Nephron (organoid): Measurements from ENCODE around the gene SLC29A3.

Experiments used
- H3K27ac Mint-ChIP-seq, 3 experiments: 2 replicates each; pipeline ENCODE4 v1.8.0; 2020; ENCODE audit warnings: mixed read lengths in 3 of 3, mild to moderate bottlenecking in 2 of 3, moderate library complexity in 1 of 3
- H3K27me3 Mint-ChIP-seq: 2 replicates; pipeline ENCODE4 v1.8.0; 2021; ENCODE audit warnings: low read depth, mild to moderate bottlenecking, moderate library complexity, mixed read lengths
- H3K36me3 Mint-ChIP-seq: 2 replicates; pipeline ENCODE4 v1.8.0; 2020; ENCODE audit warnings: low read depth, mixed read lengths
- H3K4me1 Mint-ChIP-seq: 2 replicates; pipeline ENCODE4 v1.8.0; 2020; ENCODE audit warnings: mixed read lengths
- H3K4me3 Mint-ChIP-seq, 3 experiments: 2 replicates each; pipeline ENCODE4 v1.8.0; 2020; ENCODE audit warnings: mild to moderate bottlenecking in 3 of 3, mixed read lengths in 3 of 3, moderate library complexity in 2 of 3
- H3K9me3 Mint-ChIP-seq: 2 replicates; pipeline ENCODE4 v1.8.0; 2020; ENCODE audit warnings: mixed read lengths
- CTCF ChIP-seq, 3 experiments: fragments of 200-600 bp; sonication (generic); IDR thresholded peaks; one replicate each; pipeline ENCODE4 v1.5.0; 2021; ENCODE audit warnings: antibody characterized with exemption in 3 of 3; ENCODE audit not compliant: unreplicated experiment in 3 of 3

Gene SLC29A3

DNA sequence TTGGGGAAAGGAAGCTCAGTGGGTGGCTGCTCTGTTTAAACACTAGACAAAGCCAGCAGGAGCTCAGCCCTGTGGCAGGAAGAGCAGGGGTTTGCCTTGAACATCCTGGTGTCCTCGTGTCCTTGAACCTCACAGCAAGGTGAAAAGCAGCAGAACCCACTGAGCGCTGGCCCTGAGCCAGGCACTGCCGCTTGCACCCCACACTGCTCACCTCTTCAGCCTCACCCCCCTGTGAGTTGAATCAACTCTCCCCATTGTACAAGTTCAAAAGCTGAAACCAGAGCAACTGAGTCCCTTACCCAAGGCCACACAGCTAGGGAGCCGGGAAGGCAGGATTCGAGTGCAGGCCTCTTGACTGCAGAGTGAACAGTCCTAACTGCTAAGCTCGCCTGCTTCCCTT is 32.0 kb downstream of the SLC29A3 start:
- Mint-ChIP-seq H3K27me3 (peaks cover 4% of the 10 kb centered on the region), H3K4me3 (no peak overlapping the region), H3K4me1 (peaks cover 31% of the 10 kb centered on the region), H3K9me3 (no peaks in the 10 kb centered on the region), H3K36me3 (no peaks in the 10 kb centered on the region), H3K27ac (no peak overlapping the region)
- no peak for TF ChIP-seq CTCF (IDR thresholded peaks at IDR 0.05; ENCODE audit: unreplicated experiment in 3 of 3)

DNA sequence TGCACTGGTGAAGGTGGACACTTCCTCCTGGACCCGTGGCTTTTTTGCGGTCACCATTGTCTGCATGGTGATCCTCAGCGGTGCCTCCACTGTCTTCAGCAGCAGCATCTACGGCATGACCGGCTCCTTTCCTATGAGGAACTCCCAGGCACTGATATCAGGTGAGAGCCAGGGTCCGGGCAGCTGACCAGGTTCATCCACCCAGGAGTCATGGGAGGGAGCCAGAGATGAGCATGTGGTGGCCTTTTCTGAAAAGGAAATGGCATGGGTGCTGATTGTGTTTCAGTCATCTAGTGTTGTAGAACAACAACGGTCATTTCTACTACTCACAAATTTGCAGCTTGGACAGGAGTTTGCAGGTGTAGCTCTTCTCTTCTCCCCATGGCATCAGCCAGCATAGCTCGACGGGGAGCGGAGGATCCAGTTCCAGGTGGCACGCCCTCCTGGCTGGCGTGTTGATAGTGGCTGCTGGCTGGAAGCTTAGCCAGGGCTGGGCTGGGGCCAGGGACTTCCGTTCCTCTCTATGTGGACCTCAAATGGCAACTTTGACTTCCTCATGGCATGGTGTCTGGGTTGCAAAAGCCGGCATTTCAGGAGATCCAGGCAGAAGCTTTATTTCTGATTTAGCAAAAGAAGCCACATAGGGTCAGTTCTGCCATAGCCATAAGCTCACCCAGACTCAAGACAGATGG is 32.7 kb downstream of the SLC29A3 start:
- H3K4me3 Mint-ChIP-seq, result no peak overlapping the region
- peaks cover 4% of the 10 kb centered on the region for H3K27me3 Mint-ChIP-seq
- no peak overlapping the region for H3K27ac Mint-ChIP-seq
- no peaks in the 10 kb centered on the region for H3K36me3 Mint-ChIP-seq
- H3K9me3 Mint-ChIP-seq, result no peaks in the 10 kb centered on the region
- no peak for TF ChIP-seq CTCF (IDR thresholded peaks at IDR 0.05; ENCODE audit: unreplicated experiment in 3 of 3)
- peaks cover 35% of the 10 kb centered on the region for H3K4me1 Mint-ChIP-seq

GRCh38 chr10:71353639-71354038 is 34.6 kb downstream of the SLC29A3 start:
- Mint-ChIP-seq H3K27ac (no peak overlapping the region), H3K4me3 (no peak overlapping the region), H3K36me3 (no peaks in the 10 kb centered on the region), H3K9me3 (no peaks in the 10 kb centered on the region), H3K4me1 (peaks cover 30% of the 10 kb centered on the region), H3K27me3 (peaks cover 4% of the 10 kb centered on the region)
- TF ChIP-seq CTCF (IDR thresholded peaks at IDR 0.05; ENCODE audit: unreplicated experiment in 3 of 3), result no peak

DNA sequence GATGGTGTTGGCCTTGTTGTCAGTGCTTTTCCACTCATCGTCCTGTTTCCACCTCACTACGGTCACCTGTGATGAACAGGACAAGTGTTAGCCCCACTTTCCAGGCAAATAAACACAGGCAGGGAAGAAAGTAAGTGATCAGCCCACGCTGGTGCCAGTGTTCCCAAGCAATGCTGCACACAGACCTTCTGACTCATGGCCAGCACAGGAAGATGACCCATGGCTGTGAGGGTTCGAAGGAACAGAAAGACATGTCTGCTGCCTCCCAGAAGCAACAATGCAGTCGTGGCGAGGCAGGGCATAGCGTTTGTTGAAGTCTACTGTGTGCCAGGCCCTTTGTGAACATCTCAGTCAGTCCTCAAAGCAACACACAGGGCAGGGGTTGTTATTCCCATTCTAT is 35.7 kb downstream of the SLC29A3 start:
- no peaks in the 10 kb centered on the region for H3K36me3 Mint-ChIP-seq
- H3K27ac Mint-ChIP-seq, result no peak overlapping the region
- TF ChIP-seq CTCF (IDR thresholded peaks at IDR 0.05; ENCODE audit: unreplicated experiment in 3 of 3), result no peak
- H3K4me3 Mint-ChIP-seq, result no peak overlapping the region
- no peaks in the 10 kb centered on the region for H3K9me3 Mint-ChIP-seq
- peaks cover 35% of the 10 kb centered on the region for H3K4me1 Mint-ChIP-seq
- peaks cover 4% of the 10 kb centered on the region for H3K27me3 Mint-ChIP-seq

DNA sequence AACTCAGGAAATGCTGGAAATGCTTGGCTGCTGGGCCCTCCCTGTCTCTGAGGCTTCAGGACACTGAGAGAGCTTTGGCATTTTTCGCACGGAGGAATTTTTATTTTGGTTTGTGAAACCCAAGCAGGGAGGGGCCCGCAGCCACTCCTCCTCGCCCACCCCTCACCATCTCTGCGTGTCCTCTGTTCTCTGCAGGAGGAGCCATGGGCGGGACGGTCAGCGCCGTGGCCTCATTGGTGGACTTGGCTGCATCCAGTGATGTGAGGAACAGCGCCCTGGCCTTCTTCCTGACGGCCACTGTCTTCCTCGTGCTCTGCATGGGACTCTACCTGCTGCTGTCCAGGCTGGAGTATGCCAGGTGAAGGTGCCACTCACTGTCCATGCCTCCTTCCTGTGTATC is 36.8 kb downstream of the SLC29A3 start:
- no peak overlapping the region for H3K4me3 Mint-ChIP-seq
- peak overlapping the region in 1 of 3 experiments; percentile 35 for H3K27ac Mint-ChIP-seq
- H3K9me3 Mint-ChIP-seq, result no peaks in the 10 kb centered on the region
- TF ChIP-seq CTCF (IDR thresholded peaks at IDR 0.05; ENCODE audit: unreplicated experiment in 3 of 3), result no peak
- peaks cover 31% of the 10 kb centered on the region for H3K4me1 Mint-ChIP-seq
- no peaks in the 10 kb centered on the region for H3K27me3 Mint-ChIP-seq
- H3K36me3 Mint-ChIP-seq, result no peaks in the 10 kb centered on the region

DNA sequence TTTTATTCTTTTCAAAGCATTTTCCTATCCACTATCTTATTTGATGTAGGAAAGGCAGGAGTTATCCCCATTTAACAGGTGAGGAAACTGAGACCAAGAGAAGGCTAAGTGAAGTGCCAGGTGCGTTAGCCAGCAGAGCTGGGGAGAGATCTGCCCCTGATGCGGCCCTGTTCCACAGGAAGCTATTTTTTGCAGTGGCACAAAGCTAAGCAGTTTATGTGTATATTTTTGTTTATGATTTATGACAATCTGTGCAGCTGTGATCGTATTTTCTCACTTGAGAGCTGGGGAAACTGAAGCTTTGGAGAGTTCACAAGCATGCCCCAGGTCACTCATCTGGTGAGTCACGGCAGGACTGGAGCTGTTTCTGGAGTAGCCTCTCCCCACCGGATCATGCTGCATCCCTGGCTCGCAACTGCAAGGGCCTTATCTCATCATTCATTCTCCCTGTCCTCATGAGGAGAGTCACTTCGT is 38.8 kb downstream of the SLC29A3 start:
- H3K4me3 Mint-ChIP-seq, result no peak overlapping the region
- TF ChIP-seq CTCF (IDR thresholded peaks at IDR 0.05; ENCODE audit: unreplicated experiment in 3 of 3), result no peak
- peak overlapping the region in 1 of 3 experiments; percentile 16 for H3K27ac Mint-ChIP-seq
- H3K27me3 Mint-ChIP-seq, result no peaks in the 10 kb centered on the region
- no peaks in the 10 kb centered on the region for H3K9me3 Mint-ChIP-seq
- peaks cover 5% of the 10 kb centered on the region for H3K36me3 Mint-ChIP-seq
- H3K4me1 Mint-ChIP-seq, result peaks cover 31% of the 10 kb centered on the region
